HepG2 (cell line): ENCODE measurements around the gene ZKSCAN5. TPM values are rescaled to one million over a fixed set of nuclear protein-coding genes. Genes with fewer than 3 reads are reported as not detected.

ENCODE experiments used
- ATF7-NPFF ChIP-seq: sonication (generic); formaldehyde crosslinking; IDR thresholded peaks from 2 replicates; pipeline ENCODE4 v1.8.1; 2023; ENCODE audit warnings: mild to moderate bottlenecking, low read depth, missing genetic modification reagents, moderate library complexity
- BORCS8-MEF2B ChIP-seq: sonication (generic); formaldehyde crosslinking; IDR thresholded peaks from 2 replicates; pipeline ENCODE4 v1.8.0; 2022; ENCODE audit warnings: mild to moderate bottlenecking, missing genetic modification reagents
- FOXP4 ChIP-seq: sonication (generic); formaldehyde crosslinking; IDR thresholded peaks from 2 replicates; pipeline ENCODE4 v1.4.0; 2020; ENCODE audit warnings: missing genetic modification reagents
- HNRNPL ChIP-seq: fragments of 200-400 bp; formaldehyde crosslinking; IDR thresholded peaks from 2 replicates; pipeline ENCODE4 v1.6.1; 2017; ENCODE audit warnings: mild to moderate bottlenecking, low read depth, low read length
- HNRNPLL ChIP-seq: fragments of 200-400 bp; formaldehyde crosslinking; IDR thresholded peaks from 2 replicates; pipeline ENCODE4 v1.6.1; 2017; ENCODE audit warnings: mild to moderate bottlenecking, low read depth, low read length; ENCODE audit not compliant: poor library complexity, severe bottlenecking
- MED8 ChIP-seq: sonication (generic); formaldehyde crosslinking; IDR thresholded peaks from 2 replicates; pipeline ENCODE4 v1.8.1; 2023; ENCODE audit warnings: mild to moderate bottlenecking, missing genetic modification reagents; ENCODE audit not compliant: insufficient replicate concordance
- SALL1 ChIP-seq: sonication (generic); formaldehyde crosslinking; IDR thresholded peaks from 2 replicates; pipeline ENCODE4 v1.8.0; 2022; ENCODE audit warnings: mild to moderate bottlenecking, missing genetic modification reagents
- SP4 ChIP-seq: sonication (generic); formaldehyde crosslinking; IDR thresholded peaks from 2 replicates; pipeline ENCODE4 v1.8.1; 2023; ENCODE audit warnings: mild to moderate bottlenecking, missing genetic modification reagents
- ZNF124 ChIP-seq: sonication (generic); formaldehyde crosslinking; IDR thresholded peaks from 2 replicates; pipeline ENCODE4 v1.4.0; 2020; ENCODE audit warnings: missing genetic modification reagents
- ZNF280D ChIP-seq: sonication (generic); formaldehyde crosslinking; IDR thresholded peaks from 2 replicates; pipeline ENCODE4 v1.5.1; 2020; ENCODE audit warnings: mild to moderate bottlenecking, missing genetic modification reagents
- ZNF335 ChIP-seq: sonication (generic); formaldehyde crosslinking; IDR thresholded peaks from 2 replicates; pipeline ENCODE4 v1.4.0; 2020; ENCODE audit warnings: missing genetic modification reagents
- ZNF510 ChIP-seq: sonication (generic); formaldehyde crosslinking; IDR thresholded peaks from 2 replicates; pipeline ENCODE4 v1.4.0; 2020; ENCODE audit warnings: low read depth, mild to moderate bottlenecking, missing genetic modification reagents
- ZNF558 ChIP-seq: sonication (generic); formaldehyde crosslinking; IDR thresholded peaks from 2 replicates; pipeline ENCODE4 v1.9.0; 2022; ENCODE audit warnings: mild to moderate bottlenecking, missing genetic modification reagents, borderline replicate concordance
- ZNF577 ChIP-seq: sonication (generic); formaldehyde crosslinking; IDR thresholded peaks from 2 replicates; pipeline ENCODE4 v1.4.0; 2020; ENCODE audit warnings: mild to moderate bottlenecking, low read depth, missing genetic modification reagents, borderline replicate concordance
- ZNF580 ChIP-seq: IDR thresholded peaks from 2 replicates; pipeline ENCODE4 v1.6.1; 2016; ENCODE audit warnings: low read depth, borderline replicate concordance
- ZNF619 ChIP-seq: sonication (generic); formaldehyde crosslinking; IDR thresholded peaks from 2 replicates; pipeline ENCODE4 v1.4.0; 2020; ENCODE audit warnings: mild to moderate bottlenecking, missing genetic modification reagents
- ZNF879 ChIP-seq: sonication (generic); formaldehyde crosslinking; IDR thresholded peaks from 2 replicates; pipeline ENCODE4 v1.8.1; 2023; ENCODE audit warnings: missing genetic modification reagents
- ZSCAN5A ChIP-seq: sonication (generic); formaldehyde crosslinking; IDR thresholded peaks from 2 replicates; pipeline ENCODE4 v1.8.0; 2022; ENCODE audit warnings: mild to moderate bottlenecking, missing genetic modification reagents, borderline replicate concordance
- polyA plus RNA-seq, 8 experiments: library from polyadenylated mRNA; depleted of rRNA in 3 of 8; stranded (reverse) in 7 of 8; unstranded in 1 of 8; fragments of >200 nt; fragmentation: Illumina TruSeq in 4 of 8; extraction: Trizol in 4 of 8; gene quantifications; 2 replicates each; pipeline versions ENCODE4 v1.2.1 to v1.2.3, GENCODE V29; 2011 to 2016; ENCODE audit warnings: low read depth in 4 of 8, missing spikeins in 1 of 8, mixed read lengths in 1 of 8; ENCODE audit not compliant: insufficient read depth in 1 of 8
- total RNA-seq, 5 experiments: library from RNA; depleted of rRNA; stranded (reverse); fragments of >200 nt; fragmentation: Illumina TruSeq; extraction: Trizol; gene quantifications; 2 replicates each; pipeline ENCODE4 v1.2.3, GENCODE V29; 2016; ENCODE audit warnings: low read depth in 1 of 5
- TF ChIP-seq, protein P1 (sequence below): sonication (generic); formaldehyde crosslinking; IDR thresholded peaks from 2 replicates; pipeline ENCODE4 v1.4.0; 2020; ENCODE audit warnings: missing genetic modification reagents

The ZKSCAN5 gene
- total and polyA plus RNA-seq, 2 of the 13 experiments (the other 11 are each of a cell fraction or from before 2014, with no cell fraction given), result 5.5 to 11.7 TPM

DNA sequence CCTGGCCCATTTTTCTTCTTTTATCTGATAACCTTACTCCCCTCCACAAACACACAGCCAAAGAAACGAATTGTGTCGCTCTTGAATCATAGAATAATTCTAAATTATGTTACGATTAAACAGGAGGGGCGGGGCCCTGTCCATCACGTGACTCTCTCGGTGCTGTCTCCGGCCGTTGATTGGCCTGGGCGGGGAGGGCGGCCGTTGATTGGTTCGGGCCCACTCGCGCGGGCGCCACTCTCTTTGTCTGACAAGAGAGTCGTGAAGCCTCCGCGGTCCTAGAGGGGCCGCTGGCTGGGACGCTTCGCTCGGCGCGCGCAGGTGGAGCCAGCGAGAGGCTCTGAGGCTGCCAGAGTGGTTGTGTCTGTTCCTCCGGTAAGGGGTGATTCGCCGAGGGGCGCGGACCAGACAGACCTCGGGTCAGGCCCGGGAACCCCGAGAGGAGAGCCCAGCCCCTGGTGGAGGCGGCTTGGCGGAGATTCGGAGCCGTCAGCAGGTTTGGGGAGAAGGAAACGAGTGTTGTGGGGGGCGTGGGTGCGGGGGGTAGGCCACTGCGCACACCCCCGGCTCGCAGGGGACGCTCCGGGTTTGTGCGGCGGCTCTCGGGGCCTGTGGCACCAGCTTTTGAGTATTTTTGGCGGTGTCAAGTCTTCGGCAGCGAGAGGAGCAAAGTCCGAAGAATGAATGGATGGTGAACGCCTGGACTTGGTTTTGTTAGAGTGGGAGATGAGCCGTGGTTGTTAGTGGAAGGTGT, 31.7 kb upstream of the ZKSCAN5 start, which contains the start of gene ZNF789 (continued):
- no peak for TF ChIP-seq ZNF280D (CRISPR knock-in tag)
- 0 out of 2 replicates have a peak, but pooled peaks have one; percentile 27 for TF ChIP-seq BORCS8-MEF2B (CRISPR knock-in tag)
- no peak for TF ChIP-seq ZNF124 (CRISPR knock-in tag)
- TF ChIP-seq FOXP4 (CRISPR knock-in tag), result peak; percentile 37; the same call in 1 of the 2 replicates
- TF ChIP-seq ZNF619, result 0 out of 2 replicates have a peak, but pooled peaks have one; percentile 25
- TF ChIP-seq, protein P1, sequence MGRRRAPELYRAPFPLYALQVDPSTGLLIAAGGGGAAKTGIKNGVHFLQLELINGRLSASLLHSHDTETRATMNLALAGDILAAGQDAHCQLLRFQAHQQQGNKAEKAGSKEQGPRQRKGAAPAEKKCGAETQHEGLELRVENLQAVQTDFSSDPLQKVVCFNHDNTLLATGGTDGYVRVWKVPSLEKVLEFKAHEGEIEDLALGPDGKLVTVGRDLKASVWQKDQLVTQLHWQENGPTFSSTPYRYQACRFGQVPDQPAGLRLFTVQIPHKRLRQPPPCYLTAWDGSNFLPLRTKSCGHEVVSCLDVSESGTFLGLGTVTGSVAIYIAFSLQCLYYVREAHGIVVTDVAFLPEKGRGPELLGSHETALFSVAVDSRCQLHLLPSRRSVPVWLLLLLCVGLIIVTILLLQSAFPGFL (CRISPR knock-in tag), result no peak
- TF ChIP-seq SALL1 (CRISPR knock-in tag), result peak; percentile 80
- TF ChIP-seq ZSCAN5A (CRISPR knock-in tag), result no peak
- no peak for TF ChIP-seq ZNF580 (CRISPR knock-in tag)
- TF ChIP-seq SP4 (CRISPR knock-in tag), result peak; percentile 66
- no peak for TF ChIP-seq ZNF577
- peak; percentile 57 for TF ChIP-seq MED8 (CRISPR knock-in tag)
- TF ChIP-seq HNRNPL, result 0 out of 2 replicates have a peak, but pooled peaks have one; percentile 23
- TF ChIP-seq ZNF558 (CRISPR knock-in tag), result no peak; the same call in 1 of the 2 replicates
- peak; percentile 82 for TF ChIP-seq ATF7-NPFF (CRISPR knock-in tag)
- TF ChIP-seq ZNF510 (CRISPR knock-in tag), result peak; percentile 63; the same call in 1 of the 2 replicates
- no peak for TF ChIP-seq ZNF879 (CRISPR knock-in tag)
- TF ChIP-seq ZNF335, result no peak
- TF ChIP-seq HNRNPLL, result peak; percentile 57
